ENCODE measurements around the gene TAS2R40.

- TF ChIP-seq CTCF (IDR thresholded peaks at IDR 0.05) = peak in 5 of 7 experiments; percentile 92 to 99 (median 97)
- TF ChIP-seq POLR2AphosphoS5 (IDR thresholded peaks at IDR 0.05) = peak in 1 of 3 donors; percentile 39
- no peak for TF ChIP-seq POLR2A (IDR thresholded peaks at IDR 0.05)
Measured at GRCh38 chr7:143214789-143215679, 6.8 kb upstream of the TAS2R40 start.

Data from stomach (tissue), 4 donors.